ENCODE measurements around the gene CTNND2. TPM values are rescaled to one million over a fixed set of nuclear protein-coding genes. Genes with fewer than 3 reads are reported as not detected.

Gene CTNND2
- total RNA-seq, 1 donor from 2014 or later = 18.4 TPM

DNA sequence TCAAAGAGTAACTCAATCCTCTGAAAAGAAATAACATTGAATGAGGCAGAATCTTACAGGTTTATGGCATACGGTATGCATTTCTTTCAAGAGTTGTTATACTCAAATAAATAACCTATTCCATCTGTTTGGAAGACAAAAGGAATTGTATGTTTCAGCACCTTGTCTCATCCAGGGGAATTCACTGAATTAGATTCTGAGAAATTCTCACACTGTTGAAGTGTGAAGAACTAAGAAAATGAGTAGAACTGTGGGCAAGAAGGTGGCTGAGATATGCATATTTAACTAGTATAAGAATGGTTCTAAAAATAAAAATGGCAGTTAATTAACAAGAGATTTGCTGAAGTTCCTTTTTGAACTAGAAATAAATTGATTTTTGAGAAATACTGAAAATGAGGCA is 863.9 kb downstream of the CTNND2 start:
- Histone ChIP-seq H3K9me3 (replicated peaks) (no peaks in the 10 kb centered on the region), H3K4me3 (no peak overlapping the region), H3K27me3 (ENCODE audit: low read depth) (no peaks in the 10 kb centered on the region), H3K36me3 (no peaks in the 10 kb centered on the region), H3K27ac (replicated peaks) (no peak overlapping the region), H3K4me1 (no peaks in the 10 kb centered on the region)
- intact Hi-C loops (cut with micrococcal nuclease) = no loop called here
- no peak for DNase-seq
- TF ChIP-seq, protein P1, sequence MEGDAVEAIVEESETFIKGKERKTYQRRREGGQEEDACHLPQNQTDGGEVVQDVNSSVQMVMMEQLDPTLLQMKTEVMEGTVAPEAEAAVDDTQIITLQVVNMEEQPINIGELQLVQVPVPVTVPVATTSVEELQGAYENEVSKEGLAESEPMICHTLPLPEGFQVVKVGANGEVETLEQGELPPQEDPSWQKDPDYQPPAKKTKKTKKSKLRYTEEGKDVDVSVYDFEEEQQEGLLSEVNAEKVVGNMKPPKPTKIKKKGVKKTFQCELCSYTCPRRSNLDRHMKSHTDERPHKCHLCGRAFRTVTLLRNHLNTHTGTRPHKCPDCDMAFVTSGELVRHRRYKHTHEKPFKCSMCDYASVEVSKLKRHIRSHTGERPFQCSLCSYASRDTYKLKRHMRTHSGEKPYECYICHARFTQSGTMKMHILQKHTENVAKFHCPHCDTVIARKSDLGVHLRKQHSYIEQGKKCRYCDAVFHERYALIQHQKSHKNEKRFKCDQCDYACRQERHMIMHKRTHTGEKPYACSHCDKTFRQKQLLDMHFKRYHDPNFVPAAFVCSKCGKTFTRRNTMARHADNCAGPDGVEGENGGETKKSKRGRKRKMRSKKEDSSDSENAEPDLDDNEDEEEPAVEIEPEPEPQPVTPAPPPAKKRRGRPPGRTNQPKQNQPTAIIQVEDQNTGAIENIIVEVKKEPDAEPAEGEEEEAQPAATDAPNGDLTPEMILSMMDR (IDR thresholded peaks at IDR 0.05; ENCODE audit: borderline replicate concordance) = no peak

DNA sequence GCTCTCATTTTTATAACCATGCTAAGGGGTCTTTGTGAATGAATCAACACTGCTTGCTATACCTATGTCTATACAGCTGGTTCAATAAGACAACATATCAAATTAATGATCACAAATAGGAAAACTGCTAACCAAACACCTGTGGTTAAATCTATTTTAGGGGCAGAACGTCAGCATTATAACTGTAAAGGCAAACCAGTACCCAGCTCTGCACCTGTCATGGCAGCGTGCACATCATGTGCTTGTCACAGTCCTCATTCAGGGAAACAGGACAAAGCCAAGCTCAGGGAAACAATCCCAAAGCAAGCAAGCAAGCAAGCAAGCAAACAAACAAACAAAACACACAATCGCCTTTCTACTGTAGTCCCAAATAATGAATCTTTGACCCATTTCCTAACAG is 865.5 kb downstream of the CTNND2 start:
- Histone ChIP-seq H3K36me3 (no peaks in the 10 kb centered on the region), H3K4me1 (no peaks in the 10 kb centered on the region), H3K9me3 (replicated peaks) (no peaks in the 10 kb centered on the region), H3K27ac (replicated peaks) (no peak overlapping the region), H3K27me3 (ENCODE audit: low read depth) (no peaks in the 10 kb centered on the region), H3K4me3 (no peak overlapping the region)
- TF ChIP-seq, protein P1 (IDR thresholded peaks at IDR 0.05; ENCODE audit: borderline replicate concordance) = no peak
- DNase-seq = no peak
- intact Hi-C loops (cut with micrococcal nuclease) = no loop called here

DNA sequence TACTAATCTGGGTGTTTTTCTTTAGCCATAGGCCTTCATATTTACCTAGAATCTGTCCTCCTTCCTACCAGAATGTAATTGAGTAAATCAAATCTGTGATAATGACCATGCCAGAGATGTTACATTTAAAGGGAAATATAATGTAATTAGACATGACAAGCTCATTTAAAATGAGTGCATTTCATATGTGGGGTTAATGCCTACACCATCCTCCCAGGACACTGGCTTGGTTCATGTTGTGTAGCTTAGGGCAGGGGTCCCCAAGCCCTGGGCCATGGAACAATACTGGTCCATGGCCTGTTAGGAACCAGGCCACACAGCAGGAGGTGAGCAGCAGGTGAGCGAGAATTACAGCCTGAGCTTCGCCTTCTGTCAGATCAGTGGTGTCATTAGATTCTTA is 866.3 kb downstream of the CTNND2 start:
- Histone ChIP-seq H3K27ac (replicated peaks) (no peak overlapping the region), H3K4me3 (no peak overlapping the region), H3K36me3 (no peaks in the 10 kb centered on the region), H3K4me1 (no peaks in the 10 kb centered on the region), H3K27me3 (ENCODE audit: low read depth) (no peaks in the 10 kb centered on the region), H3K9me3 (replicated peaks) (no peaks in the 10 kb centered on the region)
- TF ChIP-seq, protein P1 (IDR thresholded peaks at IDR 0.05; ENCODE audit: borderline replicate concordance) = no peak
- no peak for DNase-seq
- intact Hi-C loops (cut with micrococcal nuclease) = no loop called here

DNA sequence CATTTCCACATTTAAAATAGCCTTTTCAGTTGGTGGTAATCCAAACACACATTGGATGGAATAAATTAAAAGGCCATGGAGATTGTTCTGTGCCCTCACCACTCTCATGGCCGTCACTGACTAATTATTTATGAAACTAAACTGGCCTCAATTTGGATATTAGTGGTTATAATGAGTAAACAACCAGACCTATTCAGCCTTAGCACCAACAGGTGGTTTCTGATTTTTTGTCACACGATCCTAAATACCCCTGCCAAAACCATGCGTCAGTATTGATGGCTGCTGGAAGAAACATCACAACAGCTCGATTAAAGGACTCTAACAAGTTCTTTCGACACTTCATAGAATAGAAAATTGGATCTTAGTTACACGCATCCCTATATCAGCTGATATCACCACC is 867.2 kb downstream of the CTNND2 start:
- Histone ChIP-seq H3K27ac (replicated peaks) (no peak overlapping the region), H3K9me3 (replicated peaks) (no peaks in the 10 kb centered on the region), H3K36me3 (no peaks in the 10 kb centered on the region), H3K4me1 (no peaks in the 10 kb centered on the region), H3K27me3 (ENCODE audit: low read depth) (no peaks in the 10 kb centered on the region), H3K4me3 (no peak overlapping the region)
- TF ChIP-seq, protein P1 (IDR thresholded peaks at IDR 0.05; ENCODE audit: borderline replicate concordance) = no peak
- intact Hi-C loops (cut with micrococcal nuclease) = no loop called here
- DNase-seq = no peak

DNA sequence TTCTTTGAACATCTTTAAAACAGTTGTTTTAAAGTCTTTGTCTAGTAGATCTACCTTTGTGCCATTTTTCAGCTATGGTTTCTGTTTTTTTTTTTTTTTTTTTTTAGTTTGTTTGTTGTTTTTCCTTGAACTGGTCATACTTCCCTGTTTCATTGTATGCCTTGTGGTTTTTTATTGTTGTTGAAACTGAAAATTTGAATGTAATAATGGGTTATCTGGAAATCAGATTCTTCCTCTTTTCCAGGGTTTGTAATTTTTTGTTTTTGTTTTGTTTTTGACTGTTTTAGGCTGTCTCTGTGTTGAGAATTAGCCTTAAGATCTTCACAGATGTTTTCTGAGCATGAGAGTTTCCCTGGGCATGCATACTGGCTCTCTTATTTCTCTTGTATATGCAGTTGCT is 873.6 kb downstream of the CTNND2 start:
- Histone ChIP-seq H3K4me3 (no peak overlapping the region), H3K9me3 (replicated peaks) (peaks cover 36% of the 10 kb centered on the region), H3K27me3 (ENCODE audit: low read depth) (no peaks in the 10 kb centered on the region), H3K36me3 (no peaks in the 10 kb centered on the region), H3K27ac (replicated peaks) (no peak overlapping the region), H3K4me1 (no peaks in the 10 kb centered on the region)
- DNase-seq = no peak
- TF ChIP-seq, protein P1 (IDR thresholded peaks at IDR 0.05; ENCODE audit: borderline replicate concordance) = no peak
- intact Hi-C loops (cut with micrococcal nuclease) = no loop called here

DNA sequence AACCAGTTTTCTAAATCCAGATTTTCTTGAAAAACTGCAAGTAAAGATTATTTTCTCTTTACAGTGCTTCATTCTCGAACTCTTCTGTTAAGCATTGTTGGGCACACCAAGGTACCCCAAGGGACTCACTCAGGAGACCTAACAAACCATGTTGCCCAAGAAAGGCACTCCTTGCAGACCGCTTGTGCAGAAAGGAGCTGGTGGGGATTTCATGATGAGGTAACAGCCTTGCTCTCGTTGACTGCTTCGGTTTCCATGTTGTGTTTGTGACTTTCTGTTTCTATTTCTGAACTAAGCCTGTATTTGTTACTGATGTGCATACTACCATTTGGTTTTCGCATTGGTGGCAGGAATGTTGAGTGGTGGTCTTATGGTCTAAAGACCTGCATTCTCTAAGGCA is 876.6 kb downstream of the CTNND2 start:
- TF ChIP-seq, protein P1 (IDR thresholded peaks at IDR 0.05; ENCODE audit: borderline replicate concordance) = no peak
- H3K4me1 ChIP-seq = peaks cover 15% of the 10 kb centered on the region
- intact Hi-C loops (cut with micrococcal nuclease) = no loop called here
- H3K27me3 ChIP-seq (ENCODE audit: low read depth) = no peaks in the 10 kb centered on the region
- DNase-seq = no peak
- H3K9me3 ChIP-seq (replicated peaks) = peaks cover 36% of the 10 kb centered on the region
- H3K27ac ChIP-seq (replicated peaks) = no peak overlapping the region
- no peaks in the 10 kb centered on the region for H3K36me3 ChIP-seq
- H3K4me3 ChIP-seq = no peak overlapping the region
